Stomach (tissue), 9 donors: ENCODE results near the gene ANKRD10. TPM values are rescaled to one million over a fixed set of nuclear protein-coding genes. Genes with fewer than 3 reads are reported as not detected.
A peak's percentile ranks its signal among the peaks of the same experiment; 100 is the strongest.

ENCODE experiments used
- DNase-seq, 2 donors: peaks; one replicate each; pipeline versions ENCODE4 v3.0.0 to v3.0.0-alpha.2; 2013 to 2019
- H3K27ac ChIP-seq, 5 donors: fragments of 200-600 bp in 4 of 5; sonication (generic) in 4 of 5; one replicate each; pipeline ENCODE4 v1.5.1; 2013 to 2019; ENCODE audit warnings: mild to moderate bottlenecking in 1 of 5, moderate library complexity in 1 of 5
- H3K27me3 ChIP-seq, 3 donors: fragments of 200-600 bp; sonication (generic); one replicate each; pipeline ENCODE4 v1.5.1; 2017 to 2019; ENCODE audit warnings: mixed run types in 1 of 3
- H3K36me3 ChIP-seq, 4 donors: fragments of 200-600 bp; sonication (generic); 1 replicate in 3 of 4; 2 replicates in 1 of 4; pipeline ENCODE4 v1.5.1; 2016 to 2019
- H3K4me1 ChIP-seq, 4 donors: fragments of 200-600 bp; sonication (generic); one replicate each; pipeline ENCODE4 v1.5.1; 2016 to 2019
- H3K4me3 ChIP-seq, 4 donors: fragments of 200-600 bp; sonication (generic) in 3 of 4; one replicate each; pipeline ENCODE4 v1.5.1; 2016 to 2019; ENCODE audit warnings: mild to moderate bottlenecking in 1 of 4
- H3K9me3 ChIP-seq, 4 donors: fragments of 200-600 bp; sonication (generic); one replicate each; pipeline ENCODE4 v1.5.1; 2016 to 2019
- CTCF ChIP-seq, 7 experiments: fragments of 450-650 bp in 4 of 7; fragments of 200-600 bp in 3 of 7; sonication (generic) in 3 of 7; IDR thresholded peaks; one replicate each; pipeline ENCODE4 v1.5.1; 2016 to 2019; ENCODE audit warnings: antibody characterized with exemption in 7 of 7, control low read depth in 2 of 7, mild to moderate bottlenecking in 1 of 7
- EP300 ChIP-seq: sonication (generic); formaldehyde crosslinking; IDR thresholded peaks from one replicate; pipeline ENCODE4 v1.6.1; 2017; ENCODE audit warnings: antibody characterized with exemption
- POLR2A ChIP-seq, 4 donors: fragments of 450-650 bp; IDR thresholded peaks; one replicate each; pipeline ENCODE4 v1.6.1; 2016; ENCODE audit warnings: antibody characterized with exemption in 4 of 4, control low read depth in 2 of 4, mild to moderate bottlenecking in 1 of 4, moderate library complexity in 1 of 4
- POLR2AphosphoS5 ChIP-seq, 3 donors: sonication (generic); formaldehyde crosslinking; IDR thresholded peaks; one replicate each; pipeline ENCODE4 v1.6.1; 2016; ENCODE audit warnings: antibody characterized with exemption in 3 of 3
- WGBS, 5 donors: extraction: QIAGEN DNeasy Blood & Tissue Kit in 3 of 5; methylation state at CpG; one replicate each; pipeline versions ENCODE4 v1.1.5 to v1.1.7; 2013 to 2018; 5-methylcytosine and 5-hydroxymethylcytosine counted together
- intact Hi-C: fragments of 100-400 bp; cut with DNase I; formaldehyde crosslinking; loops from one replicate; pipeline ENCODE4 v1.15.1; 2023; ENCODE audit warnings: low total_unique reads
- polyA plus RNA-seq, 3 donors: library from polyadenylated mRNA; stranded (reverse); fragments of 200-250 nt; gene quantifications; one replicate each; pipeline ENCODE4 v1.2.3, GENCODE V29; 2013
- total RNA-seq, 5 donors: library from RNA; depleted of rRNA; stranded (reverse); fragments of >200 nt; gene quantifications; one replicate each; pipeline versions ENCODE4 v1.1.0 to v1.2.3, GENCODE V29; 2014 to 2016
- donor health status: healthy with polysubstance abuse.
- donor health status: Bipolar disorder and iron deficiency.
- donor health status: healthy.

Gene ANKRD10
- total and polyA plus RNA-seq, 8 donors: 37.4 to 246 (median 123) TPM

- no peaks in the 10 kb centered on the region for H3K9me3 ChIP-seq
- no peak for DNase-seq
- H3K4me1 ChIP-seq: peaks cover 54 to 78% (median 67%) of the 10 kb centered on the region in 4 donors
- TF ChIP-seq EP300 (no peak), POLR2A (IDR thresholded peaks at IDR 0.05) (no peak), CTCF (IDR thresholded peaks at IDR 0.05) (no peak), POLR2AphosphoS5 (IDR thresholded peaks at IDR 0.05) (no peak)
- H3K27me3 ChIP-seq: no peaks in the 10 kb centered on the region
- H3K4me3 ChIP-seq: peak overlapping the region in 2 of 4 donors; percentile 71 to 95
- intact Hi-C loops: no loop called here
- H3K36me3 ChIP-seq: peaks cover 0 to 22% (median 14%) of the 10 kb centered on the region in 4 donors
- peak overlapping the region in 3 of 5 donors; percentile 98 to 100 (median 100) for H3K27ac ChIP-seq
- 58 to 71% (median 65%) methylated on average over 2 of the region's 2 CpGs for WGBS, 5 donors
These were observed 3.0 kb downstream of the ANKRD10 start for GRCh38 chr13:110911880-110912279.

- intact Hi-C loops: no loop called here
- 64 to 79% (median 74%) methylated on average over 14 of the region's 14 CpGs for WGBS, 5 donors
- TF ChIP-seq POLR2A (IDR thresholded peaks at IDR 0.05) (no peak), CTCF (IDR thresholded peaks at IDR 0.05) (no peak), EP300 (no peak), POLR2AphosphoS5 (IDR thresholded peaks at IDR 0.05) (no peak)
These were observed 4.6 kb downstream of the ANKRD10 start for GRCh38 chr13:110910013-110910890.

GRCh38 chr13:110907951-110908898 lies 6.6 kb downstream of the ANKRD10 start:
- intact Hi-C loops: no loop called here
- H3K36me3 ChIP-seq: peaks cover 0 to 58% (median 43%) of the 10 kb centered on the region in 4 donors
- H3K4me3 ChIP-seq: no peak overlapping the region
- 26 to 38% (median 28%) methylated on average over 9 of the region's 9 CpGs for WGBS, 5 donors
- H3K27me3 ChIP-seq: no peaks in the 10 kb centered on the region
- TF ChIP-seq POLR2AphosphoS5 (IDR thresholded peaks at IDR 0.05): no peak
- no peak for TF ChIP-seq POLR2A (IDR thresholded peaks at IDR 0.05)
- TF ChIP-seq CTCF (IDR thresholded peaks at IDR 0.05): no peak
- no peak for TF ChIP-seq EP300
- H3K4me1 ChIP-seq: peaks cover 52 to 84% (median 68%) of the 10 kb centered on the region in 4 donors
- no peaks in the 10 kb centered on the region for H3K9me3 ChIP-seq
- H3K27ac ChIP-seq: peak overlapping the region; percentile 36 to 81 (median 67)
- peak; percentile 69 to 71 for DNase-seq

More at GRCh38 chr13:110910013-110910890, 4.6 kb downstream of the ANKRD10 start:
- Histone ChIP-seq H3K4me1 (peaks cover 54 to 81% (median 73%) of the 10 kb centered on the region in 4 donors), H3K9me3 (no peaks in the 10 kb centered on the region), H3K27ac (peak overlapping the region in 3 of 5 donors; percentile 67 to 81 (median 78)), H3K36me3 (peaks cover 0 to 38% (median 27%) of the 10 kb centered on the region in 4 donors), H3K4me3 (no peak overlapping the region), H3K27me3 (no peaks in the 10 kb centered on the region)
- no peak for DNase-seq

GRCh38 chr13:110907301-110907700 lies 7.6 kb downstream of the ANKRD10 start:
- H3K4me1 ChIP-seq: peaks cover 43 to 78% (median 60%) of the 10 kb centered on the region in 4 donors
- TF ChIP-seq EP300: no peak
- TF ChIP-seq POLR2AphosphoS5 (IDR thresholded peaks at IDR 0.05): no peak
- TF ChIP-seq POLR2A (IDR thresholded peaks at IDR 0.05): no peak
- no peak for TF ChIP-seq CTCF (IDR thresholded peaks at IDR 0.05)
- WGBS, 5 donors: 56 to 74% (median 71%) methylated on average over 3 to 4 of the region's 4 CpGs

More at GRCh38 chr13:110907301-110907700, 7.6 kb downstream of the ANKRD10 start:
- Histone ChIP-seq H3K9me3 (no peaks in the 10 kb centered on the region), H3K27me3 (no peaks in the 10 kb centered on the region), H3K36me3 (peaks cover 0 to 67% (median 51%) of the 10 kb centered on the region in 4 donors), H3K4me3 (no peak overlapping the region), H3K27ac (peak overlapping the region in 4 of 5 donors; percentile 64 to 81 (median 72))
- no peak for DNase-seq
- intact Hi-C loops: no loop called here
